NT2/D1 (cell line): Measurements from ENCODE around the gene NCOA3.

ENCODE experiments used
- DNase-seq: peaks from one replicate; pipeline ENCODE4 v3.0.0-alpha.2; 2011; ENCODE audit warnings: low read depth, low spot score
- H3K27me3 ChIP-seq: 2 replicates; pipeline ENCODE4 v1.6.0; 2011; ENCODE audit warnings: mild to moderate bottlenecking; ENCODE audit not compliant: insufficient read length, insufficient read depth
- H3K36me3 ChIP-seq: 2 replicates; pipeline ENCODE4 v1.6.1; 2011; ENCODE audit warnings: mild to moderate bottlenecking, low read length, mixed read lengths; ENCODE audit not compliant: insufficient read depth, insufficient read length
- H3K4me1 ChIP-seq: 2 replicates; pipeline ENCODE4 v1.5.1; 2011; ENCODE audit not compliant: insufficient read depth, insufficient read length
- H3K4me3 ChIP-seq: 2 replicates; pipeline ENCODE4 v1.5.1; 2011; ENCODE audit warnings: low read depth; ENCODE audit not compliant: insufficient read length
- H3K9ac ChIP-seq: 2 replicates; pipeline ENCODE4 v1.6.0; 2011; ENCODE audit warnings: low read depth; ENCODE audit not compliant: insufficient read length
- H3K9me3 ChIP-seq: 2 replicates; pipeline ENCODE4 v1.5.1; 2011; ENCODE audit warnings: mild to moderate bottlenecking, low read length; ENCODE audit not compliant: insufficient read depth
- SUZ12 ChIP-seq: IDR thresholded peaks from 2 replicates; pipeline ENCODE4 v1.6.1; 2011; ENCODE audit not compliant: insufficient read length, insufficient read depth; ENCODE audit errors: extremely low read depth
- YY1 ChIP-seq: IDR thresholded peaks from 2 replicates; pipeline ENCODE4 v1.6.1; 2011; ENCODE audit not compliant: insufficient read length, insufficient read depth
- ZNF274 ChIP-seq: IDR thresholded peaks from 2 replicates; pipeline ENCODE4 v1.6.1; 2011; ENCODE audit warnings: mild to moderate bottlenecking, low read depth, low read length

Gene NCOA3

GRCh38 chr20:47678536-47678935, 176.8 kb downstream of the NCOA3 start:
- peaks cover 89% of the 10 kb centered on the region for H3K36me3 ChIP-seq
- H3K4me1 ChIP-seq, result peaks cover 5% of the 10 kb centered on the region
- no peak overlapping the region for H3K9ac ChIP-seq
- DNase-seq, result no peak
- no peaks in the 10 kb centered on the region for H3K27me3 ChIP-seq
- TF ChIP-seq ZNF274 (no peak), SUZ12 (no peak), YY1 (no peak)
- H3K4me3 ChIP-seq, result no peak overlapping the region
- no peaks in the 10 kb centered on the region for H3K9me3 ChIP-seq

- H3K4me3 ChIP-seq, result no peak overlapping the region
- no peaks in the 10 kb centered on the region for H3K9me3 ChIP-seq
- TF ChIP-seq ZNF274 (no peak), SUZ12 (no peak)
- peaks cover 5% of the 10 kb centered on the region for H3K4me1 ChIP-seq
- H3K27me3 ChIP-seq, result no peaks in the 10 kb centered on the region
- no peak overlapping the region for H3K9ac ChIP-seq
- H3K36me3 ChIP-seq, result peaks cover 89% of the 10 kb centered on the region
- no peak for DNase-seq
These were observed 177.8 kb downstream of the NCOA3 start for GRCh38 chr20:47679462-47679861.

- Histone ChIP-seq H3K4me3 (no peak overlapping the region), H3K4me1 (peaks cover 2% of the 10 kb centered on the region), H3K9ac (no peak overlapping the region), H3K9me3 (no peaks in the 10 kb centered on the region), H3K27me3 (no peaks in the 10 kb centered on the region), H3K36me3 (peaks cover 84% of the 10 kb centered on the region)
- TF ChIP-seq SUZ12 (no peak), YY1 (no peak), ZNF274 (no peak)
- DNase-seq, result no peak
These were observed 179.3 kb downstream of the NCOA3 start for GRCh38 chr20:47680804-47681529.

GRCh38 chr20:47682028-47682783, 180.5 kb downstream of the NCOA3 start:
- DNase-seq, result no peak
- no peak overlapping the region for H3K4me3 ChIP-seq
- no peak for TF ChIP-seq YY1
- no peak for TF ChIP-seq SUZ12
- no peak for TF ChIP-seq ZNF274
- H3K27me3 ChIP-seq, result no peaks in the 10 kb centered on the region
- H3K9me3 ChIP-seq, result no peaks in the 10 kb centered on the region
- H3K4me1 ChIP-seq, result peaks cover 6% of the 10 kb centered on the region
- H3K9ac ChIP-seq, result no peak overlapping the region
- peaks cover 81% of the 10 kb centered on the region for H3K36me3 ChIP-seq

- Histone ChIP-seq H3K27me3 (no peaks in the 10 kb centered on the region), H3K36me3 (peaks cover 83% of the 10 kb centered on the region)
- DNase-seq, result no peak
These were observed 181.2 kb downstream of the NCOA3 start for GRCh38 chr20:47682916-47683315.

GRCh38 chr20:47684306-47685080, 182.8 kb downstream of the NCOA3 start:
- Histone ChIP-seq H3K9ac (no peak overlapping the region), H3K4me1 (peaks cover 11% of the 10 kb centered on the region), H3K9me3 (peaks cover 7% of the 10 kb centered on the region), H3K36me3 (peaks cover 84% of the 10 kb centered on the region), H3K27me3 (no peaks in the 10 kb centered on the region), H3K4me3 (no peak overlapping the region)
- no peak for DNase-seq
- TF ChIP-seq YY1 (no peak), ZNF274 (no peak), SUZ12 (no peak)

More at GRCh38 chr20:47682916-47683315, 181.2 kb downstream of the NCOA3 start:
- Histone ChIP-seq H3K4me3 (no peak overlapping the region), H3K9me3 (no peaks in the 10 kb centered on the region), H3K9ac (no peak overlapping the region), H3K4me1 (peaks cover 8% of the 10 kb centered on the region)
- TF ChIP-seq ZNF274 (no peak), SUZ12 (no peak), YY1 (no peak)
